ENCODE measurements around the gene MTX2. TPM values are rescaled to one million over a fixed set of nuclear protein-coding genes. Genes with fewer than 3 reads are reported as not detected.
"Not testable (repeated sequence)": the region's sequence is repeated elsewhere in the genome, so short reads cannot be mapped to it uniquely, and the experiment has no call there.

The MTX2 gene
- total RNA-seq, 3 donors from 2014 or later, result 19.7 to 27.2 (median 23.6) TPM

GRCh38 chr2:176356251-176356650 lies 87.0 kb downstream of the MTX2 start:
- H3K27me3 ChIP-seq, result no peaks in the 10 kb centered on the region
- intact Hi-C loops (cut with DNase I; ENCODE audit: low total_unique reads), result no loop called here
- DNase-seq (ENCODE audit: low spot score in 2 of 2), result no peak
- H3K36me3 ChIP-seq, result no peaks in the 10 kb centered on the region
- H3K4me3 ChIP-seq, result no peak overlapping the region
- TF ChIP-seq, protein P1, sequence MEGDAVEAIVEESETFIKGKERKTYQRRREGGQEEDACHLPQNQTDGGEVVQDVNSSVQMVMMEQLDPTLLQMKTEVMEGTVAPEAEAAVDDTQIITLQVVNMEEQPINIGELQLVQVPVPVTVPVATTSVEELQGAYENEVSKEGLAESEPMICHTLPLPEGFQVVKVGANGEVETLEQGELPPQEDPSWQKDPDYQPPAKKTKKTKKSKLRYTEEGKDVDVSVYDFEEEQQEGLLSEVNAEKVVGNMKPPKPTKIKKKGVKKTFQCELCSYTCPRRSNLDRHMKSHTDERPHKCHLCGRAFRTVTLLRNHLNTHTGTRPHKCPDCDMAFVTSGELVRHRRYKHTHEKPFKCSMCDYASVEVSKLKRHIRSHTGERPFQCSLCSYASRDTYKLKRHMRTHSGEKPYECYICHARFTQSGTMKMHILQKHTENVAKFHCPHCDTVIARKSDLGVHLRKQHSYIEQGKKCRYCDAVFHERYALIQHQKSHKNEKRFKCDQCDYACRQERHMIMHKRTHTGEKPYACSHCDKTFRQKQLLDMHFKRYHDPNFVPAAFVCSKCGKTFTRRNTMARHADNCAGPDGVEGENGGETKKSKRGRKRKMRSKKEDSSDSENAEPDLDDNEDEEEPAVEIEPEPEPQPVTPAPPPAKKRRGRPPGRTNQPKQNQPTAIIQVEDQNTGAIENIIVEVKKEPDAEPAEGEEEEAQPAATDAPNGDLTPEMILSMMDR (IDR thresholded peaks at IDR 0.05), result no peak
- TF ChIP-seq POLR2AphosphoS5 (IDR thresholded peaks at IDR 0.05) (no peak), POLR2A (IDR thresholded peaks at IDR 0.05) (no peak)
- H3K9me3 ChIP-seq, result no peaks in the 10 kb centered on the region
- no peaks in the 10 kb centered on the region for H3K4me1 ChIP-seq
- no peak overlapping the region for H3K27ac ChIP-seq

- H3K36me3 ChIP-seq, result no peaks in the 10 kb centered on the region
- H3K27ac ChIP-seq, result no peak overlapping the region
- no peak for DNase-seq (ENCODE audit: low spot score in 2 of 2)
- no peak overlapping the region for H3K4me3 ChIP-seq
- peaks cover 0 to 9% of the 10 kb centered on the region in 2 donors for H3K9me3 ChIP-seq
- H3K27me3 ChIP-seq, result no peaks in the 10 kb centered on the region
- TF ChIP-seq, protein P1 (IDR thresholded peaks at IDR 0.05), result no peak
- TF ChIP-seq POLR2AphosphoS5 (IDR thresholded peaks at IDR 0.05) (no peak), POLR2A (IDR thresholded peaks at IDR 0.05) (no peak)
- H3K4me1 ChIP-seq, result no peaks in the 10 kb centered on the region
- intact Hi-C loops (cut with DNase I; ENCODE audit: low total_unique reads), result no loop called here
These were observed 95.2 kb downstream of the MTX2 start for GRCh38 chr2:176364273-176364977.

- Histone ChIP-seq H3K27me3 (no peaks in the 10 kb centered on the region), H3K4me1 (no peaks in the 10 kb centered on the region), H3K4me3 (no peak overlapping the region), H3K36me3 (no peaks in the 10 kb centered on the region), H3K9me3 (peaks cover 0 to 9% of the 10 kb centered on the region in 2 donors), H3K27ac (no peak overlapping the region)
- intact Hi-C loops (cut with DNase I; ENCODE audit: low total_unique reads), result no loop called here
- TF ChIP-seq, protein P1 (IDR thresholded peaks at IDR 0.05), result no peak
- TF ChIP-seq POLR2A (IDR thresholded peaks at IDR 0.05) (no peak), POLR2AphosphoS5 (IDR thresholded peaks at IDR 0.05) (no peak)
- DNase-seq (ENCODE audit: low spot score in 2 of 2), result no peak
These were observed 99.1 kb downstream of the MTX2 start for GRCh38 chr2:176368349-176368748.

DNA sequence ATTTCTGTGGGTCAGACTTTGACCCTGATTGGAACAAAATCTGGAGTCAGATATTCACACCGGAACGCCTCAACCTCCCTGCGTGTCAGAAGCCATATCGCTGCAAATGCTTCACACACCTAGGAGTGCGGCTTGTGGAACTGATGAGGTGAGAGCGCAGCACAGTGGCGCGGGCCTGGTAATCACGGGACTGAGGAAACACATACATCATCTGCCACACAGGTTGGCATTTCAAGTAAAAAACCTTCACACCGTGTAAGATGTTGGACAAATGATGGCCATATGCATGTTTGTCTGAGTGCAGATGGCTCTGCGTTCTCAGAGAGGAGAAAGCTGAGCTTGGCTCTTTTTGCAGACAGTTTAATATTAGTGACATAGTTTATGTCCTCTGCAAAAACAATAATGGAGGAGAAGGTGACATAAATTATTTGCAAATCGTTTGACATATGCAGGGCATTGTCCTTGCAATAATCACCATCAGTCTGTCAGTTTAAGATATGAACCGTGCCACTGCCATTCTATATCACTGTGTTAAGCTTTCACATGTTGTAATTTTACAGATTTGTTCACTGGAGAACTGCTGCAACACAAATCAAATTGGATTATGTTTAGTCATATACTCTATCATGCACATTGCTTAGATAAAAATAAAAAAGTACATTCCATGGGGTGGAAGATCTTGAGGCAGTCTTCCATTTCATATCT lies 101.4 kb downstream of the MTX2 start:
- Histone ChIP-seq H3K4me3 (no peak overlapping the region), H3K4me1 (no peaks in the 10 kb centered on the region), H3K27me3 (no peaks in the 10 kb centered on the region), H3K27ac (no peak overlapping the region), H3K9me3 (peaks cover 0 to 13% of the 10 kb centered on the region in 2 donors), H3K36me3 (no peaks in the 10 kb centered on the region)
- no peak for TF ChIP-seq POLR2AphosphoS5 (IDR thresholded peaks at IDR 0.05)
- TF ChIP-seq, protein P1 (IDR thresholded peaks at IDR 0.05), result no peak
- TF ChIP-seq POLR2A (IDR thresholded peaks at IDR 0.05), result no peak
- DNase-seq (ENCODE audit: low spot score in 2 of 2), result no peak
- intact Hi-C loops (cut with DNase I; ENCODE audit: low total_unique reads), result no loop called here

GRCh38 chr2:176373155-176373554 lies 103.9 kb downstream of the MTX2 start:
- H3K4me3 ChIP-seq; H3K36me3 ChIP-seq; H3K27me3 ChIP-seq; H3K4me1 ChIP-seq; H3K27ac ChIP-seq; intact Hi-C loops (cut with DNase I; ENCODE audit: low total_unique reads); DNase-seq (ENCODE audit: low spot score in 2 of 2): not testable (repeated sequence)
- peaks cover 7 to 11% of the 10 kb centered on the region in 2 donors for H3K9me3 ChIP-seq
